Occipital lobe (tissue), 3 donors: ENCODE data around the gene RNF151. TPM values are rescaled to one million over a fixed set of nuclear protein-coding genes. Genes with fewer than 3 reads are reported as not detected.
"Not testable (repeated sequence)": the region's sequence is repeated elsewhere in the genome, so short reads cannot be mapped to it uniquely, and the experiment has no call there.

Experiments used
- DNase-seq: peaks from one replicate; lab custom pipeline; 2025; lab: John Stamatoyannopoulos, UW
- small RNA-seq: library from RNA; depleted of rRNA; stranded (forward); fragments of <200 nt; gene quantifications from one replicate; pipeline ENCODE3, GENCODE V24; 2014
- total RNA-seq: library from RNA; depleted of rRNA; stranded (reverse); fragments of >200 nt; gene quantifications from one replicate; pipeline ENCODE4 v1.2.3, GENCODE V29; 2014

RNF151 gene
- total RNA-seq, 1 donor from 2014 or later, result not detected

GRCh38 chr16:2007081-2007836, 40.6 kb downstream of the RNF151 start:
- DNase-seq, result no peak

- DNase-seq, result no peak
These were observed 41.4 kb downstream of the RNF151 start for GRCh38 chr16:2008009-2008526.

- no peak for DNase-seq
These were observed 42.0 kb downstream of the RNF151 start for GRCh38 chr16:2008631-2009163.

DNA sequence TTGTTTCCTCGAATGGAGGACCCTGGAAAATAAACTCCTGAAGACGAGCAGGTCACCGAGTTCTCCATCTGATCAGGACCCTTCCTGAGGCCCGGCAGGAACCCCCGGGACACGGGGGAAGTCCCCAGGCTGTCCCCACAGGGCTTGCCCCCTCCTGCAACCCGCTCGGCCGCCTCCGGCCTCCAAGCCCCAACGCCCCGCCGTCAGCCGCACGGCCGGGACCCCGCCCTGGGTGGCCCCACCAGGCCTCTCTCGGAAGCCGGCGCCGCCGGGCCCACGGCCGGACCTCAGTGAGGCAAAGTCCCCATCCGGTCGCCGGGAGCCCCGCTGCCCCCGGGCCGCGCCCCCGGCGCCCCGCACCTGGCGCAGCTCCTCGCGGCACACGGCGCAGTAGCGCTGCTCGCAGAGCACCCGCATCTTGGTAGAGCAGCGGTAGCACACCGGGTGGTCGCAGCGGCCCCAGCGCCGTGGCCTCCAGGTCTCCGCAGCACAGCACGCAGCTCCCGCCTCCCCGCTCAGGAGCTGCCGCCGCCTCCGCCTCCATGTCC, 42.6 kb downstream of the RNF151 start:
- DNase-seq, result no peak

DNA sequence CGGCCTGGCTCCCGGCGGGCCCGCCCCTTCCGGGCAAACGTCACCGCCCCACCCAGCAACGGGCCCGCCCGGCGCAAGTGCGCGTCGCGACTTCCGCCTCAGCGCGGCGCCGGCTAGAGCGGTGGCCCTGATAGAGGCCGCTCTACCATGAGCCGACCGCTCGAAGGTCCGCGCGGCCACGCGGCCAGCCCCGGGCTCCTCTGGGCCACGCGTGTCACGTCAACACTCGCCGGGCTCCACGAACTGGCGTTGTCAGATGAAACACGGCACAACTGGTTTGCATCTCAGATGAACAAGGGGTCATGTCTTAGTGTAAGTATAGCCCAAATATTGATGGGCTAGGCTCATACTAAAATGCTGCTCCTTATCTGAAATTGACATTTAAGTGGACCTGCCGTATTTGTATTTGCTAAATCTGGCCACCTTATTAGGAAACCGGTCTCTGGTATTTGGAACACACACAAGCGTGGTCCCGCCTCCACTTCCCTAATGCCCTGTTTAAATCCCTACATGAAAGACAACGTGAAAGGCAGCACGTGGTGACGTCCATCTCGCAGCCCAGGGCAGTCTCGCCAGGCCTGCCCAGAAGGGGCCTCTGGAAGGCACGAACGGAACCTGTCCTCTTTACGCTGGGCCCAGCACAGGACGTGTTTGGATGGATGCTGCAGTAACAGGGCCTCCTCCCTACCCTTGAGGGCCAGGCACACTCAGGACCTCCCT, 43.3 kb downstream of the RNF151 start, which contains the start of gene ZNF598:
TSS of gene ZNF598 (minus strand) at position 31 of the 720 bp plus-strand sequence.
- DNase-seq, result peak; percentile 71

GRCh38 chr16:2011726-2012125, 45.1 kb downstream of the RNF151 start:
- DNase-seq, result not testable (repeated sequence)

- no peak for DNase-seq
These were observed 46.9 kb downstream of the RNF151 start for GRCh38 chr16:2013527-2013926.

DNA sequence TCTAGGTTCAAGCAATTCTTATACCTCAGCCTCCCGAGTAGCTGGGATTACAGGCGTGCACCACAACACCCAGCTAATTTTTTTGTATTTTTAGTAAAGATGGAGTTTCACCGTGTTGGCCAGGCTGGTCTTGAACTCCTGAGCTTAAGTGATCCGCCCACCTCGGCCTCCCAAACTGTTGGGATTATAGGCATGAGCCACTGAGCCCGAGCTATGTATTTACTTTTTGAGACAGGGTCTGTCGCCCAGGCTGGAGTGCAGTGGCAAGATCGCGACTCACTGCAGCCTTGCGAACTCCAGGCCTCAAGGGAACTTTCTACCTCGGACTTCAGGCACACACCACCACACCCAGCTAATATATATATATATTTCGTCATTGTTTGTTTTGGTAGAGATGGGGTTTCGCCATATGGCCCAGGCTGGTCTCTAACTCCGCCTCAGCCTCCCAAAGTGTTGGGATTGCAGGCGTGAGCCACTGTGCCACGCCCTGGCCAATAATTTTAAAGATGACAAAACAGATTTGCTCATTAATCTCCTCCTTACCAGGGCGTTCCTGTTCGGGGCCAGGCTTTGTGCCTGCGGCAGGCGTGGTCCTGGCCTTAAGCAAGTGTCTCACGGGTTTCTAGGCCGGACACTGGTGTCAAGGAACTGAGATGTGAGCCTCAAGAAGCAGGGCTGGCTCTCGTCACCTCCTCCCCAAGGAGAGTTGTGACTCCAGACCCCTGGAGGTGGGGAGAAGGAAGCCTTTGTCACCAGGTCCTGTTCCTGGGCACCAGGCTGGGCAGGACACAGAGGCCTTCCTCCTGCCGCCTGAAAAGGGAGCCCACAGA, 48.7 kb downstream of the RNF151 start:
- DNase-seq, result no peak

DNA sequence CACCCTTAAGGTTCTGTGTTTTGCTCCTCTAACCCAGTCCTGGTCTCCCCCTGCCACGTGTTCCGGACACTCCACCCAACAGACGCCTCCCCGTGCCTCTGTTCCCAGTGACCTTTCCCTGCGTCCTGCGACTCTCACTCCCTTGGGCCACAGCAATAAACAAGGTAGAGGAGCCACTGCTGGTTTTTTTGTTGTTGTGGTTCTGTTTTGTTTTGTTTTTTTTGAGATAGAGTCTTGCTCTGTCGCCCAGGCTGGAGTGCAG, 49.2 kb downstream of the RNF151 start:
- no peak for DNase-seq

- no peak for DNase-seq
These were observed 49.8 kb downstream of the RNF151 start for GRCh38 chr16:2016407-2016922.

Small RNA genes lying within 50 kb of the gene (small RNA-seq; reads per million reads assigned to genes)
- gene AC005363.2, result not detected
- gene RN7SL219P, result not detected
- gene SNORA10, result not detected
- not detected for gene SNORA64

Other genes with a start within 250 kb of the RNF151 start
- 26.2 TPM for gene NME3, start 195.3 kb upstream of the RNF151 start, total RNA-seq
- 6.9 TPM for gene EME2, start 194.0 kb upstream of the RNF151 start, total RNA-seq
- gene MRPS34, start 193.7 kb upstream of the RNF151 start, total RNA-seq, result 30.6 TPM
- gene SPSB3, start 184.3 kb upstream of the RNF151 start, total RNA-seq, result 60.5 TPM
- 37.9 TPM for gene NUBP2, start 183.9 kb upstream of the RNF151 start, total RNA-seq
- gene IGFALS, start 173.2 kb upstream of the RNF151 start, total RNA-seq, result not detected
- gene HAGH, start 140.0 kb upstream of the RNF151 start, total RNA-seq, result 49.1 TPM
- gene FAHD1, start 139.7 kb upstream of the RNF151 start, total RNA-seq, result 63.6 TPM
- gene MEIOB, start 94.7 kb upstream of the RNF151 start, total RNA-seq, result not detected
- gene HS3ST6, start 48.4 kb upstream of the RNF151 start, total RNA-seq, result not detected
- 3.6 TPM for gene MSRB1, start 23.7 kb upstream of the RNF151 start, total RNA-seq
- not detected for gene RPL3L, start 12.2 kb upstream of the RNF151 start, total RNA-seq
- 63.9 TPM for gene NDUFB10, start 7.3 kb upstream of the RNF151 start, total RNA-seq
- gene RPS2, start 2.0 kb upstream of the RNF151 start, total RNA-seq, result 1,574 TPM
- gene TBL3, start 5.2 kb downstream of the RNF151 start, total RNA-seq, result 12.0 TPM
- 0.78 TPM for gene NOXO1, start 14.6 kb downstream of the RNF151 start, total RNA-seq
- gene GFER, start 17.3 kb downstream of the RNF151 start, total RNA-seq, result 10.9 TPM
- 81.3 TPM for gene SYNGR3, start 23.1 kb downstream of the RNF151 start, total RNA-seq
- gene ZNF598, start 43.0 kb downstream of the RNF151 start, total RNA-seq, result 5.5 TPM
- gene NPW, start 52.9 kb downstream of the RNF151 start, total RNA-seq, result not detected
- gene NHERF2, start 60.0 kb downstream of the RNF151 start, total RNA-seq, result 9.8 TPM
- gene NTHL1, start 81.0 kb downstream of the RNF151 start, total RNA-seq, result 20.3 TPM
- gene TSC2, start 81.1 kb downstream of the RNF151 start, total RNA-seq, result 47.3 TPM
- gene PKD1, start 169.0 kb downstream of the RNF151 start, total RNA-seq, result 70.3 TPM
- gene RAB26, start 181.8 kb downstream of the RNF151 start, total RNA-seq, result 5.8 TPM
- gene TRAF7, start 188.9 kb downstream of the RNF151 start, total RNA-seq, result 35.6 TPM
- 23.6 TPM for gene CASKIN1, start 229.7 kb downstream of the RNF151 start, total RNA-seq
- gene MLST8, start 238.6 kb downstream of the RNF151 start, total RNA-seq, result 10.5 TPM
- 3.7 TPM for gene BRICD5, start 244.0 kb downstream of the RNF151 start, total RNA-seq
- gene PGP, start 248.0 kb downstream of the RNF151 start, total RNA-seq, result 10.1 TPM